GM12878 (cell line): ENCODE results near the gene PRDM16. TPM values are rescaled to one million over a fixed set of nuclear protein-coding genes. Genes with fewer than 3 reads are reported as not detected.

Experiments
- ATAC-seq: fragments of 200-7000 bp; cut with Tn5 transposase; 3 replicates; pipeline ENCODE4 v1.9.1; 2020; ENCODE audit warnings: mild to moderate bottlenecking, moderate library complexity
- BruUV-seq: library from RNA; stranded (reverse); fragments of 400-500 nt; replicated peaks from 2 replicates; lab custom pipeline; 2021; lab: Mats Ljungman, UMichigan
- CTCF ChIA-PET: fragments of 300-600 bp; sonication (Branson Sonifier 250); formaldehyde crosslinking; extraction: SDS; loops from one replicate; lab custom pipeline; 2021; ENCODE audit warnings: inconsistent platforms; lab: Yijun Ruan, JAX
- POLR2A ChIA-PET: fragments of 350-600 bp; formaldehyde crosslinking; extraction: SDS; loops from one replicate; lab custom pipeline; 2021; ENCODE audit warnings: inconsistent platforms; lab: Charles Lee
- RAD21 ChIA-PET: fragments of 300-600 bp; sonication (Branson Sonifier 250); formaldehyde crosslinking; loops from one replicate; lab custom pipeline; 2023; ENCODE audit warnings: antibody characterized with exemption; ENCODE audit not compliant: unreplicated experiment; lab: Charles Lee
- SMC1A ChIA-PET: fragments of 300-600 bp; sonication (Branson Sonifier 250); formaldehyde crosslinking; loops from one replicate; lab custom pipeline; 2023; ENCODE audit not compliant: unreplicated experiment, uncharacterized antibody; lab: Charles Lee
- DNase-seq: peaks from one replicate; pipeline ENCODE4 v3.0.0-alpha.2; 2011; ENCODE audit warnings: low read depth, low spot score
- FAIRE-seq: peaks from 3 replicates; lab custom pipeline; 2011; peaks lifted over from hg19 to GRCh38; lab: Jason Lieb, UNC
- H2AFZ ChIP-seq: 2 replicates; pipeline ENCODE4 v1.6.0; 2011; ENCODE audit warnings: low read depth, low read length, control low read depth; ENCODE audit not compliant: control insufficient read depth
- H3K27ac ChIP-seq: 2 replicates; pipeline ENCODE4 v1.5.1; 2011; ENCODE audit warnings: control low read depth; ENCODE audit not compliant: control insufficient read depth, insufficient read depth
- H3K27me3 ChIP-seq, 2 experiments: replicated peaks in 1 of 2; 2 replicates each; pipeline versions ENCODE4 v1.6.0 to v1.6.1; 2011; ENCODE audit warnings: low read length in 1 of 2; ENCODE audit not compliant: control insufficient read depth in 2 of 2, insufficient read depth in 2 of 2
- H3K36me3 ChIP-seq, 2 experiments: 2 replicates each; pipeline ENCODE4 v1.5.1; 2011; ENCODE audit warnings: low read length in 1 of 2; ENCODE audit not compliant: control insufficient read depth in 2 of 2, insufficient read depth in 2 of 2
- H3K4me1 ChIP-seq: 2 replicates; pipeline ENCODE4 v1.6.1; 2011; ENCODE audit warnings: mild to moderate bottlenecking, low read length, moderate library complexity, mixed read lengths; ENCODE audit not compliant: control insufficient read depth, insufficient read depth
- H3K4me2 ChIP-seq: 2 replicates; pipeline ENCODE4 v1.6.0; 2011; ENCODE audit warnings: control low read depth; ENCODE audit not compliant: control insufficient read depth, insufficient read depth
- H3K4me3 ChIP-seq: fragments of 200-600 bp; sonication (generic); 2 replicates; pipeline ENCODE4 v1.5.1; 2016
- H3K79me2 ChIP-seq: 2 replicates; pipeline ENCODE4 v1.6.0; 2011; ENCODE audit warnings: low read length; ENCODE audit not compliant: control insufficient read depth, insufficient read depth
- H3K9ac ChIP-seq: 2 replicates; pipeline ENCODE4 v1.8.0; 2011; ENCODE audit warnings: low read length, control low read depth, mixed read lengths; ENCODE audit not compliant: control insufficient read depth, insufficient read depth
- H3K9me3 ChIP-seq: replicated peaks from 3 replicates; pipeline ENCODE4 v1.5.1; 2011; ENCODE audit warnings: mild to moderate bottlenecking, low read length; ENCODE audit not compliant: control insufficient read depth, insufficient read depth
- H4K20me1 ChIP-seq: 2 replicates; pipeline ENCODE4 v1.6.0; 2011; ENCODE audit not compliant: control insufficient read depth, insufficient read depth
- CHD2 ChIP-seq: IDR thresholded peaks from 2 replicates; pipeline ENCODE4 v1.6.1; 2011; ENCODE audit warnings: low read depth, low read length, improper control_type of control experiment, borderline replicate concordance
- ETV6 ChIP-seq, 2 experiments: fragments of 450-650 bp in 1 of 2; IDR thresholded peaks in 1 of 2; conservative IDR thresholded peaks in 1 of 2; 2 replicates each; pipeline ENCODE4 v1.6.1; 2014; ENCODE audit warnings: antibody characterized with exemption in 1 of 2, borderline replicate concordance in 1 of 2, low read depth in 1 of 2, mild to moderate bottlenecking in 1 of 2, moderate library complexity in 1 of 2
- KAT2A ChIP-seq: conservative IDR thresholded peaks from 2 replicates; pipeline ENCODE4 v1.6.1; 2011; ENCODE audit warnings: low read depth, low read length; ENCODE audit not compliant: control insufficient read depth
- MEF2A ChIP-seq: IDR thresholded peaks from 2 replicates; pipeline ENCODE4 v1.6.1; 2011; ENCODE audit warnings: low read depth, mild to moderate bottlenecking, low read length, moderate library complexity; ENCODE audit not compliant: insufficient read depth
- PAX5 ChIP-seq: IDR thresholded peaks from 2 replicates; pipeline ENCODE4 v1.6.1; 2011; ENCODE audit warnings: low read depth, low read length, borderline replicate concordance
- RFX5 ChIP-seq: IDR thresholded peaks from 2 replicates; pipeline ENCODE4 v1.6.1; 2011; ENCODE audit warnings: low read depth, low read length, improper control_type of control experiment
- SPI1 ChIP-seq: IDR thresholded peaks from 2 replicates; pipeline ENCODE4 v1.6.1; 2011; ENCODE audit warnings: low read depth, mild to moderate bottlenecking, low read length, moderate library complexity, borderline replicate concordance; ENCODE audit not compliant: insufficient read depth
- whole genome bisulfite sequencing: methylation state at CpG from one replicate; pipeline ENCODE4 v1.1.6; 2016; ENCODE audit warnings: low lambda C conversion rate; ENCODE audit not compliant: insufficient replicate concordance, insufficient coverage; ENCODE audit errors: missing lambda C conversion rate; 5-methylcytosine and 5-hydroxymethylcytosine counted together
- in situ Hi-C: fragments of 300-500 bp; cut with MboI; formaldehyde crosslinking; loops from 9 replicates; pipeline ENCODE4 v1.14.3; 2018; ENCODE audit warnings: mixed read lengths
- intact Hi-C: fragments of 100-400 bp; cut with micrococcal nuclease; formaldehyde crosslinking; loops from one replicate; pipeline ENCODE4 v1.14.2; 2022; ENCODE audit not compliant: unreplicated experiment
- polyA plus RNA-seq, 11 experiments: library from polyadenylated mRNA; depleted of rRNA in 4 of 11; unstranded in 6 of 11; stranded (reverse) in 5 of 11; fragments of >200 nt; fragmentation: Nextera tagmentation in 4 of 11; fragmentation: Illumina TruSeq in 1 of 11; extraction: Ambion mirVana in 4 of 11; extraction: Trizol in 1 of 11; gene quantifications; 1 replicate in 1 of 11; 2 replicates in 10 of 11; pipeline versions ENCODE4 v1.2.1 to v1.2.3, GENCODE V29; 2011 to 2016; ENCODE audit warnings: inconsistent platforms in 2 of 11, missing spikeins in 2 of 11, low read depth in 1 of 11
- total RNA-seq, 4 experiments: library from RNA; depleted of rRNA in 3 of 4; stranded (reverse); fragments of >200 nt in 3 of 4; fragmentation: Illumina TruSeq in 1 of 4; extraction: Trizol in 1 of 4; gene quantifications; 2 replicates each; pipeline versions ENCODE4 v1.2.1 to v1.2.3, GENCODE V29; 2013 to 2021
- TF ChIP-seq, protein P1 (sequence below): fragments of 150-350 bp; IDR thresholded peaks from 2 replicates; pipeline ENCODE4 v1.6.1; 2016; ENCODE audit warnings: low read depth, low read length
- TF ChIP-seq, protein P2 (sequence below): IDR thresholded peaks from 2 replicates; pipeline ENCODE4 v1.6.1; 2011; ENCODE audit warnings: borderline replicate concordance, low read depth, mild to moderate bottlenecking, moderate library complexity, mixed read lengths, low read length; ENCODE audit not compliant: insufficient read depth; ENCODE audit errors: extremely low read length

Gene PRDM16
- total and polyA plus RNA-seq, 10 of the 15 experiments (the other 5 are each of a cell fraction or from before 2014, with no cell fraction given): 0.03 TPM; not detected in 9

DNA sequence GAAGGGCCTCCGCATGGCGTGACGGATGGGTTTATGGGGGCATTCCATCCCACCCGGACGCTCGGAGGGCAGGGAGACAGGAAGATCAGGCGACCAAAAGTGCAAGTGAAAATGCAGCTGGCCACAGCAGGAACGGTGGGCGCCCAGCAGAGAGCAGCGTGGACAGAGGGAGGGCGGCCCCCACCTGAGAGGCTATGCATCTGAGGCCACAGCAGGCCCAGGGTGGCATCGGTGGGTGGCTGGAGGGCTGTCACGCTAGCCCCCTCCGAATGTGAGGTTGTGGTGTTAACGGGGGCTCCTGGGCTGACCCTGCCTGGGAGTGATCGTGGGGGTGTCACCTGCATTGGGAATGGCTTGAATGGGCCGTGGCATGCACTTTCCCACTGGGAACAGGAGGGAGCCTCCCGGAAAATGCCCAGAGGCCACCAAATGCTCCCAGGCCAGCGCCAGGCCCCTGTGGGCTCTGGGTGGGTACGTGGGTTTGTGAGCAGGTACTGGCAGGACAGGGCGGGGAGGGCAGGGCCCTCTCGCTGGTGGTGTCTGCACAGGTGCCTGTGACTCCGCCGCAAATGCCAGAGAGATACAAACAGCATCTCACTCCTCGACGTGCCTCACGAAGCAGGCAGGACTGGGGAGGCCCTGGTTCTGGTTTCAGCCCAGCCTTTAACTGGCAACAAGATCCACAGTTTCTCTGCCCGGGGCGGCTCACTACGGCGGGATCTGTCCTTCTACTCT lies 172.8 kb downstream of the PRDM16 start:
- Histone ChIP-seq H4K20me1 (no peaks in the 10 kb centered on the region), H3K9ac (no peak overlapping the region), H3K27ac (no peak overlapping the region), H2AFZ (no peak overlapping the region), H3K4me3 (no peak overlapping the region), H3K4me1 (no peaks in the 10 kb centered on the region), H3K4me2 (no peak overlapping the region), H3K9me3 (no peaks in the 10 kb centered on the region), H3K36me3 (no peaks in the 10 kb centered on the region), H3K27me3 (no peaks in the 10 kb centered on the region), H3K79me2 (no peaks in the 10 kb centered on the region)
- BruUV-seq: no TSS peak
- DNase-seq (no peak), ATAC-seq (no peak), FAIRE-seq (no peak)
- POLR2A ChIA-PET: no interaction called here
- CTCF ChIA-PET: no interaction called here
- intact Hi-C loops: no loop called here
- SMC1A ChIA-PET: no interaction called here
- TF ChIP-seq MEF2A (no peak), SPI1 (no peak), CHD2 (no peak), KAT2A (no peak), ETV6 (conservative IDR thresholded peaks at IDR 0.05 in 1 of 2, IDR thresholded peaks at IDR 0.05 in 1 of 2; ENCODE audit: borderline replicate concordance in 1 of 2, low read depth in 1 of 2) (no peak), RFX5 (no peak), PAX5 (no peak)
- TF ChIP-seq, protein P1, sequence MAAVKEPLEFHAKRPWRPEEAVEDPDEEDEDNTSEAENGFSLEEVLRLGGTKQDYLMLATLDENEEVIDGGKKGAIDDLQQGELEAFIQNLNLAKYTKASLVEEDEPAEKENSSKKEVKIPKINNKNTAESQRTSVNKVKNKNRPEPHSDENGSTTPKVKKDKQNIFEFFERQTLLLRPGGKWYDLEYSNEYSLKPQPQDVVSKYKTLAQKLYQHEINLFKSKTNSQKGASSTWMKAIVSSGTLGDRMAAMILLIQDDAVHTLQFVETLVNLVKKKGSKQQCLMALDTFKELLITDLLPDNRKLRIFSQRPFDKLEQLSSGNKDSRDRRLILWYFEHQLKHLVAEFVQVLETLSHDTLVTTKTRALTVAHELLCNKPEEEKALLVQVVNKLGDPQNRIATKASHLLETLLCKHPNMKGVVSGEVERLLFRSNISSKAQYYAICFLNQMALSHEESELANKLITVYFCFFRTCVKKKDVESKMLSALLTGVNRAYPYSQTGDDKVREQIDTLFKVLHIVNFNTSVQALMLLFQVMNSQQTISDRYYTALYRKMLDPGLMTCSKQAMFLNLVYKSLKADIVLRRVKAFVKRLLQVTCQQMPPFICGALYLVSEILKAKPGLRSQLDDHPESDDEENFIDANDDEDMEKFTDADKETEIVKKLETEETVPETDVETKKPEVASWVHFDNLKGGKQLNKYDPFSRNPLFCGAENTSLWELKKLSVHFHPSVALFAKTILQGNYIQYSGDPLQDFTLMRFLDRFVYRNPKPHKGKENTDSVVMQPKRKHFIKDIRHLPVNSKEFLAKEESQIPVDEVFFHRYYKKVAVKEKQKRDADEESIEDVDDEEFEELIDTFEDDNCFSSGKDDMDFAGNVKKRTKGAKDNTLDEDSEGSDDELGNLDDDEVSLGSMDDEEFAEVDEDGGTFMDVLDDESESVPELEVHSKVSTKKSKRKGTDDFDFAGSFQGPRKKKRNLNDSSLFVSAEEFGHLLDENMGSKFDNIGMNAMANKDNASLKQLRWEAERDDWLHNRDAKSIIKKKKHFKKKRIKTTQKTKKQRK: no peak
- TF ChIP-seq, protein P2, sequence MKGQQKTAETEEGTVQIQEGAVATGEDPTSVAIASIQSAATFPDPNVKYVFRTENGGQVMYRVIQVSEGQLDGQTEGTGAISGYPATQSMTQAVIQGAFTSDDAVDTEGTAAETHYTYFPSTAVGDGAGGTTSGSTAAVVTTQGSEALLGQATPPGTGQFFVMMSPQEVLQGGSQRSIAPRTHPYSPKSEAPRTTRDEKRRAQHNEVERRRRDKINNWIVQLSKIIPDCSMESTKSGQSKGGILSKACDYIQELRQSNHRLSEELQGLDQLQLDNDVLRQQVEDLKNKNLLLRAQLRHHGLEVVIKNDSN: no peak
- WGBS: 55% methylated on average over 29 of the region's 31 CpGs
- in situ Hi-C loops: no loop called here
- RAD21 ChIA-PET: no interaction called here
